Stomach (tissue), 9 donors: ENCODE measurements around the gene FCF1. TPM values are rescaled to one million over a fixed set of nuclear protein-coding genes. Genes with fewer than 3 reads are reported as not detected.
A peak's percentile ranks its signal among the peaks of the same experiment; 100 is the strongest.

Source experiments
- DNase-seq, 2 donors: peaks; one replicate each; pipeline versions ENCODE4 v3.0.0 to v3.0.0-alpha.2; 2013 to 2019
- H3K27ac ChIP-seq, 5 donors: fragments of 200-600 bp in 4 of 5; sonication (generic) in 4 of 5; one replicate each; pipeline ENCODE4 v1.5.1; 2013 to 2019; ENCODE audit warnings: mild to moderate bottlenecking in 1 of 5, moderate library complexity in 1 of 5
- H3K27me3 ChIP-seq, 3 donors: fragments of 200-600 bp; sonication (generic); one replicate each; pipeline ENCODE4 v1.5.1; 2017 to 2019; ENCODE audit warnings: mixed run types in 1 of 3
- H3K36me3 ChIP-seq, 4 donors: fragments of 200-600 bp; sonication (generic); 1 replicate in 3 of 4; 2 replicates in 1 of 4; pipeline ENCODE4 v1.5.1; 2016 to 2019
- H3K4me1 ChIP-seq, 4 donors: fragments of 200-600 bp; sonication (generic); one replicate each; pipeline ENCODE4 v1.5.1; 2016 to 2019
- H3K4me3 ChIP-seq, 4 donors: fragments of 200-600 bp; sonication (generic) in 3 of 4; one replicate each; pipeline ENCODE4 v1.5.1; 2016 to 2019; ENCODE audit warnings: mild to moderate bottlenecking in 1 of 4
- H3K9me3 ChIP-seq, 4 donors: fragments of 200-600 bp; sonication (generic); one replicate each; pipeline ENCODE4 v1.5.1; 2016 to 2019
- CTCF ChIP-seq, 7 experiments: fragments of 450-650 bp in 4 of 7; fragments of 200-600 bp in 3 of 7; sonication (generic) in 3 of 7; IDR thresholded peaks; one replicate each; pipeline ENCODE4 v1.5.1; 2016 to 2019; ENCODE audit warnings: antibody characterized with exemption in 7 of 7, control low read depth in 2 of 7, mild to moderate bottlenecking in 1 of 7
- EP300 ChIP-seq: sonication (generic); formaldehyde crosslinking; IDR thresholded peaks from one replicate; pipeline ENCODE4 v1.6.1; 2017; ENCODE audit warnings: antibody characterized with exemption
- POLR2A ChIP-seq, 4 donors: fragments of 450-650 bp; IDR thresholded peaks; one replicate each; pipeline ENCODE4 v1.6.1; 2016; ENCODE audit warnings: antibody characterized with exemption in 4 of 4, control low read depth in 2 of 4, mild to moderate bottlenecking in 1 of 4, moderate library complexity in 1 of 4
- POLR2AphosphoS5 ChIP-seq, 3 donors: sonication (generic); formaldehyde crosslinking; IDR thresholded peaks; one replicate each; pipeline ENCODE4 v1.6.1; 2016; ENCODE audit warnings: antibody characterized with exemption in 3 of 3
- WGBS, 5 donors: extraction: QIAGEN DNeasy Blood & Tissue Kit in 3 of 5; methylation state at CpG; one replicate each; pipeline versions ENCODE4 v1.1.5 to v1.1.7; 2013 to 2018; 5-methylcytosine and 5-hydroxymethylcytosine counted together
- intact Hi-C: fragments of 100-400 bp; cut with DNase I; formaldehyde crosslinking; loops from one replicate; pipeline ENCODE4 v1.15.1; 2023; ENCODE audit warnings: low total_unique reads
- polyA plus RNA-seq, 3 donors: library from polyadenylated mRNA; stranded (reverse); fragments of 200-250 nt; gene quantifications; one replicate each; pipeline ENCODE4 v1.2.3, GENCODE V29; 2013
- total RNA-seq, 5 donors: library from RNA; depleted of rRNA; stranded (reverse); fragments of >200 nt; gene quantifications; one replicate each; pipeline versions ENCODE4 v1.1.0 to v1.2.3, GENCODE V29; 2014 to 2016
- donor health status: healthy with polysubstance abuse.
- donor health status: Bipolar disorder and iron deficiency.
- donor health status: healthy.

FCF1 gene
- total and polyA plus RNA-seq, 8 donors: 0.58 to 41.1 (median 16.0) TPM

- WGBS, 5 donors: 2% methylated on average over 14 to 19 of the region's 19 CpGs
- H3K36me3 ChIP-seq: no peaks in the 10 kb centered on the region
- H3K4me3 ChIP-seq: peak overlapping the region; percentile 89 to 99 (median 98)
- intact Hi-C loops: no loop called here
- H3K9me3 ChIP-seq: no peaks in the 10 kb centered on the region
- TF ChIP-seq EP300 (no peak), POLR2AphosphoS5 (IDR thresholded peaks at IDR 0.05) (no peak), CTCF (IDR thresholded peaks at IDR 0.05) (no peak), POLR2A (IDR thresholded peaks at IDR 0.05) (no peak)
- H3K4me1 ChIP-seq: peaks cover 21 to 60% (median 39%) of the 10 kb centered on the region in 4 donors
- H3K27ac ChIP-seq: peak overlapping the region; percentile 93 to 96 (median 94)
- H3K27me3 ChIP-seq: no peaks in the 10 kb centered on the region
- DNase-seq: peak in 1 of 2 donors; percentile 42
These were observed 51.0 kb downstream of the FCF1 start for GRCh38 chr14:74763803-74764531.

- Histone ChIP-seq H3K9me3 (no peaks in the 10 kb centered on the region), H3K4me1 (peaks cover 21 to 66% (median 40%) of the 10 kb centered on the region in 4 donors), H3K36me3 (no peaks in the 10 kb centered on the region), H3K27me3 (no peaks in the 10 kb centered on the region), H3K4me3 (peak overlapping the region; percentile 0 to 99 (median 93)), H3K27ac (no peak overlapping the region)
- intact Hi-C loops: no loop called here
- TF ChIP-seq EP300: no peak
- no peak for TF ChIP-seq POLR2A (IDR thresholded peaks at IDR 0.05)
- no peak for TF ChIP-seq POLR2AphosphoS5 (IDR thresholded peaks at IDR 0.05)
- TF ChIP-seq CTCF (IDR thresholded peaks at IDR 0.05): no peak
- no peak for DNase-seq
These were observed 52.8 kb downstream of the FCF1 start for GRCh38 chr14:74765721-74766120.

- TF ChIP-seq CTCF (IDR thresholded peaks at IDR 0.05) (no peak), EP300 (no peak), POLR2A (IDR thresholded peaks at IDR 0.05) (no peak), POLR2AphosphoS5 (IDR thresholded peaks at IDR 0.05) (no peak)
These were observed 58.5 kb downstream of the FCF1 start for GRCh38 chr14:74771399-74771798.

GRCh38 chr14:74784634-74785033, 71.7 kb downstream of the FCF1 start:
- Histone ChIP-seq H3K4me1 (peaks cover 0 to 12% (median 0%) of the 10 kb centered on the region in 4 donors), H3K27ac (no peak overlapping the region), H3K4me3 (no peak overlapping the region), H3K27me3 (no peaks in the 10 kb centered on the region), H3K36me3 (peaks cover 25 to 92% (median 80%) of the 10 kb centered on the region in 4 donors), H3K9me3 (no peaks in the 10 kb centered on the region)
- intact Hi-C loops: no loop called here
- no peak for DNase-seq
- TF ChIP-seq POLR2AphosphoS5 (IDR thresholded peaks at IDR 0.05): no peak
- TF ChIP-seq POLR2A (IDR thresholded peaks at IDR 0.05): no peak
- no peak for TF ChIP-seq EP300
- TF ChIP-seq CTCF (IDR thresholded peaks at IDR 0.05): no peak

More at GRCh38 chr14:74771399-74771798, 58.5 kb downstream of the FCF1 start:
- DNase-seq: no peak
- no peak overlapping the region for H3K4me3 ChIP-seq
- H3K27me3 ChIP-seq: no peaks in the 10 kb centered on the region
- intact Hi-C loops: no loop called here
- WGBS, 5 donors: 30 to 68% (median 41%) methylated on average over 5 of the region's 5 CpGs
- H3K27ac ChIP-seq: no peak overlapping the region
- H3K36me3 ChIP-seq: peaks cover 0 to 12% (median 7%) of the 10 kb centered on the region in 4 donors
- H3K9me3 ChIP-seq: no peaks in the 10 kb centered on the region
- peaks cover 9 to 55% (median 21%) of the 10 kb centered on the region in 4 donors for H3K4me1 ChIP-seq
